ENCODE results near the gene FDXR.

FDXR gene

DNA sequence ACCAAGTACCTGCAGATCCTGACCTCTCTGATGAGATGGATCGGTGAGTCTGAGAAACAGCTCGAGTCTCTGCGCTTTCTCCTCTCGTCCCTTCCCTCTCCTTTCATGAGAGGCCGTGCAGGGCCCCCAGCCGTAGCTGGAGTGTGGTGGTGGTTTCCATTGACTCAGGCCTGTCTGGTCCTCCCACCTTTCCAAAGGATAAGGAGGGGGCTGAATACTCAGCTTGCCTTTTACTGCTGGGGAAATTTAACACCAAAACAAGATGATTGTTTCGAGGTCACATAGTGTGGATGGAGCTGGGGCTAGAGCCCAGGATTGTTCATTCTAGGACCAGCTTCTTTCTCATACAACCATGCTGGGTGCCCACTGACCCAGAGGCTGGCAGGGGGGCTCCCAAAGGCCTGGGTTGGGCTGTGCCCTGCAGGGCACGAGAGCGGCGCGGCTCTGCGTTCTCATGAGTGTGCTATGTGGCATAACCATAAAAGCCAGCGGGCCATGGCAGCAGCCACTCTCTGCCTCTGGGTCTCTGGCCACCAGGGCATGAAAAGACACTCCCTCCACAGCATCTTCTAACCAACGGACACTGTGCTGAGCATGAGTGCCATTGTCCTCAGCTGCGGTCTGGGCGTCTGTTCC, 52.9 kb downstream of the FDXR start:
- H3K4me2 ChIP-seq: no peak overlapping the region
- H3K4me3 ChIP-seq (IDR thresholded peaks at IDR 0.05; ENCODE audit: insufficient read depth, low read depth, low read length): no peak overlapping the region
- H4K20me1 ChIP-seq (ENCODE audit: insufficient read depth): no peaks in the 10 kb centered on the region
- no peak overlapping the region for H3K27ac ChIP-seq
- H3K4me1 ChIP-seq (ENCODE audit: low read depth, poor library complexity, severe bottlenecking): no peaks in the 10 kb centered on the region
- H3K36me3 ChIP-seq (ENCODE audit: insufficient read depth): no peaks in the 10 kb centered on the region
- H3K27me3 ChIP-seq (ENCODE audit: insufficient read depth, low read depth): no peaks in the 10 kb centered on the region
- H3K9ac ChIP-seq: no peak overlapping the region
- TF ChIP-seq, protein P1, sequence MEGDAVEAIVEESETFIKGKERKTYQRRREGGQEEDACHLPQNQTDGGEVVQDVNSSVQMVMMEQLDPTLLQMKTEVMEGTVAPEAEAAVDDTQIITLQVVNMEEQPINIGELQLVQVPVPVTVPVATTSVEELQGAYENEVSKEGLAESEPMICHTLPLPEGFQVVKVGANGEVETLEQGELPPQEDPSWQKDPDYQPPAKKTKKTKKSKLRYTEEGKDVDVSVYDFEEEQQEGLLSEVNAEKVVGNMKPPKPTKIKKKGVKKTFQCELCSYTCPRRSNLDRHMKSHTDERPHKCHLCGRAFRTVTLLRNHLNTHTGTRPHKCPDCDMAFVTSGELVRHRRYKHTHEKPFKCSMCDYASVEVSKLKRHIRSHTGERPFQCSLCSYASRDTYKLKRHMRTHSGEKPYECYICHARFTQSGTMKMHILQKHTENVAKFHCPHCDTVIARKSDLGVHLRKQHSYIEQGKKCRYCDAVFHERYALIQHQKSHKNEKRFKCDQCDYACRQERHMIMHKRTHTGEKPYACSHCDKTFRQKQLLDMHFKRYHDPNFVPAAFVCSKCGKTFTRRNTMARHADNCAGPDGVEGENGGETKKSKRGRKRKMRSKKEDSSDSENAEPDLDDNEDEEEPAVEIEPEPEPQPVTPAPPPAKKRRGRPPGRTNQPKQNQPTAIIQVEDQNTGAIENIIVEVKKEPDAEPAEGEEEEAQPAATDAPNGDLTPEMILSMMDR (conservative IDR thresholded peaks at IDR 0.05; ENCODE audit: low read depth, low read length): no peak
- no peaks in the 10 kb centered on the region for H3K79me2 ChIP-seq (ENCODE audit: insufficient read depth, low read depth)
- H2AFZ ChIP-seq (ENCODE audit: low read depth): no peak overlapping the region

DNA sequence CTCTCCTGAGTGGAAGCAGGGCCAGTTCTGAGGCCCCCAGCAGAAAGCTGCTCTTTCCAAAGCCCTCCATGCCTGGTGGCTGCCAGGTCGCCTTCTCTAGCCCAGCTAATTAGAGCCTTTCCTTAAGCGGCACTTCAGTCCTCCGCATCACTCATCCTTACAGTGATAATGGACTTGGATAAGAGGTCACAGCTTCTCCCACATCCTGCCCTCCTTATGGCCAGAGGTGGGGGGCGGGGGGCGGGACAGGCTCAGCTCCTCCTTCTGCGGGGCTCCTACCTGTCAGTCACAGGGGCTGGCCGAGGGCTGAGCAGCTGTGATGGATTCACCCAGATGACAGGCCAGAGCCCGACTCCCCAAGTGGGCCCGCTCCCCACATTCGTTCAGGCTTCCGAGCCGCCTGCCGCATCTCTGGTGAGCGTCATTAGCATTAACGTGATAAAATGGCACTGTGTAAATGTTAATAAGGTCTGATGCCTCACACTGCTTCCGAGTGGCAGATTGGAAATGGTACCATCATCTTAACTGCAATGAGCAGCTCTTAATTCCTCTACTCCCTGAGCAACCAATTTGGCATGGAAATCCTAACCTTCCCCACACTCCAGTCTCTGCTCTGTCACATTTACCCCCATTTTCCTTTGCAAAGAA, 54.4 kb downstream of the FDXR start:
- no peaks in the 10 kb centered on the region for H3K4me1 ChIP-seq (ENCODE audit: low read depth, poor library complexity, severe bottlenecking)
- H3K4me3 ChIP-seq (IDR thresholded peaks at IDR 0.05; ENCODE audit: insufficient read depth, low read depth, low read length): no peak overlapping the region
- no peak overlapping the region for H3K4me2 ChIP-seq
- H3K79me2 ChIP-seq (ENCODE audit: insufficient read depth, low read depth): no peaks in the 10 kb centered on the region
- TF ChIP-seq, protein P1 (conservative IDR thresholded peaks at IDR 0.05; ENCODE audit: low read depth, low read length): no peak
- H4K20me1 ChIP-seq (ENCODE audit: insufficient read depth): no peaks in the 10 kb centered on the region
- no peaks in the 10 kb centered on the region for H3K36me3 ChIP-seq (ENCODE audit: insufficient read depth)
- no peak overlapping the region for H3K9ac ChIP-seq
- no peak overlapping the region for H2AFZ ChIP-seq (ENCODE audit: low read depth)
- no peak overlapping the region for H3K27ac ChIP-seq
- no peaks in the 10 kb centered on the region for H3K27me3 ChIP-seq (ENCODE audit: insufficient read depth, low read depth)

DNA sequence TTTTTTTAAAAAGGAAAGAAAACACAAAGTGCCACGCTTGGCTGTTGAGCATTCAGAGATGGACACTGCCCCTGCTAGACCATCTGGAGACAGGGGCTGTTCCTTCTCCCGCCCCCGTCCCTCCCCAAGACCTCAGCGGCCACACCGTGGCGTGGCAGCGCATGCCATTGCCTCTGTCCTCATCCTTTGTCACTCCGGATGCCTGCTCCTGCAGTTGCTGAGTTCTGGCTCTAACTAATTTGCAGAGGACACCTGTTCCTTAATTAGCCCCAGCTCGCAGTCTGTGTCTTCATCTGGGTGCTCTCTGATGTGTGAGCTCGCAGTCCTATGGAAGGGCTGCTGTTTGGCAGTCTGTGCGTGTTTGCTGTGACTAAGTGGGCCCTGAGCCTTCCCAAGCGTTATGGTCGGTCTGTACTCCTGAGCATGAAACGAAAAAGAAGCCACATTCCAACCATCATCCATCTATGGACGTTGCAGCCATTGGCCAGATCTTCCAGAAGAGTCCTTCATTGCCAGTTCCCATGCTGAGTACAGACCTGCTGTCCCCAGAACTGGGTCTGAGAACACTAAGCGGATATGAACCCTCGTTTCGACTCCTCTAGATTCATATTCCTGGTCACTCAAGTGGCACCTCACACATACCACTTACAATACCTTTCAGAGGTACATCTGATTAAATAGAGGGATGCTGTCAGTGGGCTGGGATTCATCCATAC, 55.7 kb downstream of the FDXR start:
- Histone ChIP-seq H3K27ac (no peak overlapping the region), H3K4me1 (ENCODE audit: low read depth, poor library complexity, severe bottlenecking) (no peaks in the 10 kb centered on the region)
- TF ChIP-seq, protein P1 (conservative IDR thresholded peaks at IDR 0.05; ENCODE audit: low read depth, low read length): no peak

DNA sequence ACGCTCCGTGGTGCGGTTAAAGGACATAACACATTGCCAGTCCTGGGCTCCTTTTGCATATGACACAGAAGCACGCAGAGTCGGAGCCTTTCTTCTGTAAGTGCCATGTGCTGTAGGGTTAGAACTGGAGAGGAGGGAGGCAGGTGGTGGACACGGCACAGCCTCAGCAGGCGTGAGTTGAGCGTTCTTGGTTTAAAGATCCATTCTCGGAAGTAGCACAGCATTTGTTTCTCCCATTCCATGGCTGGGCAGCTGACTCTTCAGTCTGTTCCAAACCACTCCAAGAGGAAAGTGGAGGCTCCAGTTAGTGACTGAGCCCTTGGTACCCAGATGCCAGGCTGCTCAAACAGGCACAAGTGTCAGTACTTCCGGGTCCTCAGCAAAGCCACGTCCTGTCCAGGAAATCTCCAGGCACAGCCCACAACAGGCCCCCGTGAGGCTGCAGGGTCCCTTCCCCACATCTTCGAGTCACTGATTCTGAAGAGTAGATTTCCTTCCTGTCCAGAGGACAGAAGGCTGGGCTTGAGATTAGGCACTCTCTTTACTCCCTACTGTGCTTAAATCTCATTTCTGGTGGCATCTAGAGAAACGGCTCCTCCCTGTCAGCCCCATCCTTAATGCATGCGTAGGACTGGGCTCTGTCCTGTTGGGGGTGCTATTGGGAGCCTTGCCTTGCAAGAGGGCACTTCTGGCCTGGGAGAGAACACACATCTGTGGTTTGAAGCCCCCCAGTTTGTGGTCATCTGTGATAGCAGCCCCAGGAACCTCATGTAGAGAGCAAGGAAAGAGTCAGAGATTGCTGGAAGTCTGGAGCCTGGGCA, 57.0 kb downstream of the FDXR start:
- Histone ChIP-seq H3K27ac (no peak overlapping the region), H3K36me3 (ENCODE audit: insufficient read depth) (no peaks in the 10 kb centered on the region), H3K4me1 (ENCODE audit: low read depth, poor library complexity, severe bottlenecking) (no peaks in the 10 kb centered on the region), H3K27me3 (ENCODE audit: insufficient read depth, low read depth) (no peaks in the 10 kb centered on the region), H3K4me2 (no peak overlapping the region), H4K20me1 (ENCODE audit: insufficient read depth) (no peaks in the 10 kb centered on the region), H3K79me2 (ENCODE audit: insufficient read depth, low read depth) (no peaks in the 10 kb centered on the region), H2AFZ (ENCODE audit: low read depth) (no peak overlapping the region), H3K4me3 (IDR thresholded peaks at IDR 0.05; ENCODE audit: insufficient read depth, low read depth, low read length) (no peak overlapping the region), H3K9ac (no peak overlapping the region)
- TF ChIP-seq, protein P1 (conservative IDR thresholded peaks at IDR 0.05; ENCODE audit: low read depth, low read length): no peak

More for the DNA sequence above, 55.7 kb downstream of the FDXR start:
- Histone ChIP-seq H4K20me1 (ENCODE audit: insufficient read depth) (no peaks in the 10 kb centered on the region), H3K27me3 (ENCODE audit: insufficient read depth, low read depth) (no peaks in the 10 kb centered on the region), H3K4me3 (IDR thresholded peaks at IDR 0.05; ENCODE audit: insufficient read depth, low read depth, low read length) (no peak overlapping the region), H3K4me2 (no peak overlapping the region), H3K9ac (no peak overlapping the region), H3K79me2 (ENCODE audit: insufficient read depth, low read depth) (no peaks in the 10 kb centered on the region), H3K36me3 (ENCODE audit: insufficient read depth) (no peaks in the 10 kb centered on the region), H2AFZ (ENCODE audit: low read depth) (no peak overlapping the region)
